Body of pancreas (tissue), 4 donors: Measurements from ENCODE around the gene ARHGAP22. TPM values are rescaled to one million over a fixed set of nuclear protein-coding genes. Genes with fewer than 3 reads are reported as not detected.
A peak's percentile ranks its signal among the peaks of the same experiment; 100 is the strongest.

Source experiments
- ATAC-seq: fragments of 150-250 bp; one replicate; pipeline ENCODE4 v1.9.1; 2016
- DNase-seq, 4 donors: peaks; one replicate each; pipeline ENCODE4 v3.0.0-alpha.2; 2019
- H3K27ac ChIP-seq, 4 donors: fragments of 200-600 bp; sonication (generic); 1 replicate in 3 of 4; 2 replicates in 1 of 4; pipeline versions ENCODE4 v1.5.1 to v1.6.1; 2016 to 2019; ENCODE audit warnings: mild to moderate bottlenecking in 1 of 4, mixed read lengths in 1 of 4, moderate library complexity in 1 of 4
- H3K27me3 ChIP-seq, 2 donors: fragments of 200-600 bp; sonication (generic); one replicate each; pipeline ENCODE4 v1.6.0; 2016; ENCODE audit warnings: mild to moderate bottlenecking in 1 of 2
- H3K36me3 ChIP-seq, 2 donors: fragments of 200-600 bp; sonication (generic); replicated peaks in 1 of 2; 2 replicates each; pipeline ENCODE4 v1.5.1; 2016; ENCODE audit warnings: low read depth in 2 of 2; ENCODE audit not compliant: insufficient read depth in 1 of 2
- H3K4me1 ChIP-seq: fragments of 200-600 bp; sonication (generic); one replicate; pipeline ENCODE4 v1.6.0; 2016
- H3K4me3 ChIP-seq, 2 donors: fragments of 200-600 bp; sonication (generic); 1 replicate in 1 of 2; 2 replicates in 1 of 2; pipeline ENCODE4 v1.5.1; 2016 to 2019
- H3K9me3 ChIP-seq, 3 donors: fragments of 200-600 bp; sonication (generic); 1 replicate in 2 of 3; 2 replicates in 1 of 3; pipeline ENCODE4 v1.5.1; 2016
- CTCF ChIP-seq, 7 experiments: fragments of 450-650 bp in 4 of 7; fragments of 200-600 bp in 3 of 7; sonication (generic) in 3 of 7; IDR thresholded peaks; one replicate each; pipeline ENCODE4 v1.5.1; 2016 to 2019; ENCODE audit warnings: antibody characterized with exemption in 7 of 7
- POLR2A ChIP-seq, 3 donors: fragments of 450-650 bp; IDR thresholded peaks; one replicate each; pipeline ENCODE4 v1.6.1; 2016; ENCODE audit warnings: antibody characterized with exemption in 3 of 3, mild to moderate bottlenecking in 2 of 3
- WGBS, 2 donors: methylation state at CpG; one replicate each; pipeline ENCODE4 v1.1.5; 2017; 5-methylcytosine and 5-hydroxymethylcytosine counted together
- intact Hi-C: fragments of 100-400 bp; cut with DNase I; formaldehyde crosslinking; loops from one replicate; pipeline ENCODE4 v1.15.1; 2023
- total RNA-seq, 2 donors: library from RNA; depleted of rRNA; stranded (reverse); fragments of >200 nt; gene quantifications; one replicate each; pipeline ENCODE4 v1.1.0, GENCODE V29; 2016

The ARHGAP22 gene
- total RNA-seq, 2 donors from 2014 or later, result 1.6 to 4.6 TPM

- Histone ChIP-seq H3K27ac (no peak overlapping the region), H3K27me3 (no peaks in the 10 kb centered on the region), H3K9me3 (no peaks in the 10 kb centered on the region), H3K36me3 (no peaks in the 10 kb centered on the region), H3K4me3 (no peak overlapping the region), H3K4me1 (peaks cover 9% of the 10 kb centered on the region)
- TF ChIP-seq POLR2A (IDR thresholded peaks at IDR 0.05), result no peak
- no peak for TF ChIP-seq CTCF (IDR thresholded peaks at IDR 0.05)
- 18 to 42% methylated on average over 15 to 42 of the region's 42 CpGs for WGBS, 2 donors
- peak in 2 of 4 donors; percentile 21 to 22 for DNase-seq
- peak; percentile 10 for ATAC-seq
- intact Hi-C loops, result no loop called here
Observed at GRCh38 chr10:48604039-48604990, 558 bp downstream of the ARHGAP22 start.

- Histone ChIP-seq H3K4me1 (peaks cover 9% of the 10 kb centered on the region), H3K27ac (no peak overlapping the region), H3K36me3 (no peaks in the 10 kb centered on the region), H3K27me3 (no peaks in the 10 kb centered on the region), H3K9me3 (no peaks in the 10 kb centered on the region), H3K4me3 (no peak overlapping the region)
- intact Hi-C loops, result no loop called here
- DNase-seq, result no peak
- 73 to 84% methylated on average over 3 to 4 of the region's 4 CpGs for WGBS, 2 donors
- no peak for ATAC-seq
- TF ChIP-seq POLR2A (IDR thresholded peaks at IDR 0.05), result no peak
- TF ChIP-seq CTCF (IDR thresholded peaks at IDR 0.05), result no peak
Observed at GRCh38 chr10:48603421-48604038, 1.3 kb downstream of the ARHGAP22 start.

DNA sequence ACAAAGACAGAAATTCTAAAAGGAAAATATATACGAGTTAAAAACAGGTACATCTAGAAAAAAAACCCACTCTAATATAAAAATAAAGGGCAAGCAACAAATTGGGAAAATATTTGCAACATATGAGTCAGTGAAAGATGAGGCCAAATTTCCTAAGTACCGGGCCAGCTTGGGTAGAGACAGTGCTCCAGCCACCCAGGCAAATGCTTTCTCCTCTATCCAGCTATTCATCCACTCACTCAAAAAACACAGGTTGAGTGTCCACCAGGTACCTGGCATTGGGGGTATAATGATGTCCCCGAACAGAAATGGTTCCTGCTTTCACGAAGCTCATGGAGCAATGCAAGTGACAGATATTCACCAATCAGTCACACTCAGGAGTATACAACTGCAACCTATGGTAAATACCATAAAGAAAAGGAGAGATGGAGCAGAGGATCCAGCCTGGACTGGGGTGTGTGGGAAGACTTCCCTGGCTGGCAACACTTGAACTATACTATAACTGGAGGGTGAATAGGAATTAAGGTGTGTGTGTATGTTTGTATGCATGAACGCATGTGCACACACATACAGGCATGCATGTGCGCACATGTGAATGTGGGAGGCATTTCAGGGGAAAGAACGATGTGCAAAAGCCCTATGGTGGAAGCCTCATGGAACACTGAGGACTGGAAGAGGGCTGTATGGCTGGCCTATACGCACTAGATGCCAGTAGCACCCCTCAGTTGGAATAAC, 2.3 kb downstream of the ARHGAP22 start:
- no peak overlapping the region for H3K27ac ChIP-seq
- H3K9me3 ChIP-seq, result no peaks in the 10 kb centered on the region
- H3K27me3 ChIP-seq, result no peaks in the 10 kb centered on the region
- TF ChIP-seq POLR2A (IDR thresholded peaks at IDR 0.05), result no peak
- TF ChIP-seq CTCF (IDR thresholded peaks at IDR 0.05), result no peak
- intact Hi-C loops, result no loop called here
- no peaks in the 10 kb centered on the region for H3K36me3 ChIP-seq
- no peak for DNase-seq
- 85 to 87% methylated on average over 8 of the region's 8 CpGs for WGBS, 2 donors
- no peak overlapping the region for H3K4me3 ChIP-seq
- H3K4me1 ChIP-seq, result peaks cover 9% of the 10 kb centered on the region
- no peak for ATAC-seq

- intact Hi-C loops, result no loop called here
- H3K27me3 ChIP-seq, result no peaks in the 10 kb centered on the region
- H3K36me3 ChIP-seq, result no peaks in the 10 kb centered on the region
- H3K27ac ChIP-seq, result no peak overlapping the region
- H3K4me1 ChIP-seq, result peaks cover 9% of the 10 kb centered on the region
- ATAC-seq (no peak), DNase-seq (no peak)
- TF ChIP-seq POLR2A (IDR thresholded peaks at IDR 0.05), result no peak
- no peak for TF ChIP-seq CTCF (IDR thresholded peaks at IDR 0.05)
- no peaks in the 10 kb centered on the region for H3K9me3 ChIP-seq
- H3K4me3 ChIP-seq, result no peak overlapping the region
- 86 to 87% methylated on average over 1 of the region's 1 CpG for WGBS, 2 donors
Observed at GRCh38 chr10:48601789-48602188, 3.1 kb downstream of the ARHGAP22 start.
